Right lobe of liver (tissue), 4 donors: ENCODE measurements around the gene ZMAT5.

Experiments
- CTCF ChIP-seq, 4 donors: fragments of 200-600 bp in 3 of 4; fragments of 450-650 bp in 1 of 4; IDR thresholded peaks; one replicate each; pipeline versions ENCODE4 v1.5.1 to v1.8.0; 2016 to 2022; ENCODE audit warnings: antibody characterized with exemption in 4 of 4, mild to moderate bottlenecking in 2 of 4
- POLR2A ChIP-seq: fragments of 450-650 bp; IDR thresholded peaks from one replicate; pipeline ENCODE4 v1.6.1; 2017; ENCODE audit warnings: antibody characterized with exemption, mild to moderate bottlenecking
- donor health status: DM: no; HTN: no; CAD: no.
- donor health status: DM: no; HTN: no; CAD: no.
- donor health status: DM: no; HTN: yes; CAD: no.

- TF ChIP-seq CTCF (IDR thresholded peaks at IDR 0.05) (no peak), POLR2A (no peak)
These were observed 53.6 kb downstream of the ZMAT5 start for GRCh38 chr22:29713156-29713727.
